ENCODE results near the gene LMNA.

Gene LMNA

GRCh38 chr1:156144742-156145141, 30.2 kb downstream of the LMNA start:
- no peaks in the 10 kb centered on the region for H3K79me2 ChIP-seq (ENCODE audit: insufficient read depth, low read length)
- H3K36me3 ChIP-seq (ENCODE audit: insufficient read depth, low read length) = no peaks in the 10 kb centered on the region
- TF ChIP-seq CTCF (IDR thresholded peaks at IDR 0.05; ENCODE audit: borderline replicate concordance, extremely low read depth, low read length, poor library complexity, severe bottlenecking) (no peak), EZH2 (IDR thresholded peaks at IDR 0.05; ENCODE audit: borderline replicate concordance, low read depth, low read length, severe bottlenecking) (no peak)
- no peak overlapping the region for H3K4me3 ChIP-seq (ENCODE audit: low read depth in 1 of 2, low read length in 2 of 2)
- H4K20me1 ChIP-seq (ENCODE audit: insufficient read depth, low read length) = no peaks in the 10 kb centered on the region
- no peak overlapping the region for H2AFZ ChIP-seq (ENCODE audit: low read depth, low read length)
- H3K4me1 ChIP-seq (ENCODE audit: insufficient read depth, low read length) = no peaks in the 10 kb centered on the region
- no peak overlapping the region for H3K4me2 ChIP-seq (ENCODE audit: insufficient read depth, low read length)
- H3K9ac ChIP-seq (ENCODE audit: low read depth, low read length) = no peak overlapping the region
- H3K9me3 ChIP-seq (ENCODE audit: insufficient read depth, low read length, severe bottlenecking) = no peaks in the 10 kb centered on the region
- DNase-seq (no peak), ATAC-seq (ENCODE audit: insufficient read depth, low read depth) (no peak)
- peaks cover 5% of the 10 kb centered on the region for H3K27me3 ChIP-seq (ENCODE audit: insufficient read depth, low read length, poor library complexity)
- no peak overlapping the region for H3K27ac ChIP-seq (ENCODE audit: low read length)

GRCh38 chr1:156145650-156146019, 31.1 kb downstream of the LMNA start:
- no peak overlapping the region for H2AFZ ChIP-seq (ENCODE audit: low read depth, low read length)
- DNase-seq (no peak), ATAC-seq (ENCODE audit: insufficient read depth, low read depth) (no peak)
- no peaks in the 10 kb centered on the region for H3K79me2 ChIP-seq (ENCODE audit: insufficient read depth, low read length)
- no peaks in the 10 kb centered on the region for H3K9me3 ChIP-seq (ENCODE audit: insufficient read depth, low read length, severe bottlenecking)
- no peaks in the 10 kb centered on the region for H4K20me1 ChIP-seq (ENCODE audit: insufficient read depth, low read length)
- no peaks in the 10 kb centered on the region for H3K36me3 ChIP-seq (ENCODE audit: insufficient read depth, low read length)
- H3K4me1 ChIP-seq (ENCODE audit: insufficient read depth, low read length) = no peaks in the 10 kb centered on the region
- no peak for TF ChIP-seq CTCF (IDR thresholded peaks at IDR 0.05; ENCODE audit: borderline replicate concordance, extremely low read depth, low read length, poor library complexity, severe bottlenecking)
- H3K4me3 ChIP-seq (ENCODE audit: low read depth in 1 of 2, low read length in 2 of 2) = no peak overlapping the region
- no peak overlapping the region for H3K27ac ChIP-seq (ENCODE audit: low read length)
- H3K4me2 ChIP-seq (ENCODE audit: insufficient read depth, low read length) = no peak overlapping the region
- H3K27me3 ChIP-seq (ENCODE audit: insufficient read depth, low read length, poor library complexity) = peaks cover 5% of the 10 kb centered on the region
- no peak overlapping the region for H3K9ac ChIP-seq (ENCODE audit: low read depth, low read length)

GRCh38 chr1:156146020-156146768, 31.7 kb downstream of the LMNA start:
- Histone ChIP-seq H3K4me3 (ENCODE audit: low read depth in 1 of 2, low read length in 2 of 2) (no peak overlapping the region), H2AFZ (ENCODE audit: low read depth, low read length) (no peak overlapping the region), H3K27ac (ENCODE audit: low read length) (no peak overlapping the region), H3K79me2 (ENCODE audit: insufficient read depth, low read length) (no peaks in the 10 kb centered on the region), H3K4me2 (ENCODE audit: insufficient read depth, low read length) (no peak overlapping the region), H3K27me3 (ENCODE audit: insufficient read depth, low read length, poor library complexity) (peaks cover 5% of the 10 kb centered on the region), H3K9me3 (ENCODE audit: insufficient read depth, low read length, severe bottlenecking) (no peaks in the 10 kb centered on the region), H3K4me1 (ENCODE audit: insufficient read depth, low read length) (no peaks in the 10 kb centered on the region), H4K20me1 (ENCODE audit: insufficient read depth, low read length) (no peaks in the 10 kb centered on the region), H3K9ac (ENCODE audit: low read depth, low read length) (no peak overlapping the region), H3K36me3 (ENCODE audit: insufficient read depth, low read length) (no peaks in the 10 kb centered on the region)
- ATAC-seq (ENCODE audit: insufficient read depth, low read depth) = peak; percentile 85
- TF ChIP-seq CTCF (IDR thresholded peaks at IDR 0.05; ENCODE audit: borderline replicate concordance, extremely low read depth, low read length, poor library complexity, severe bottlenecking) (peak; percentile 68), EZH2 (IDR thresholded peaks at IDR 0.05; ENCODE audit: borderline replicate concordance, low read depth, low read length, severe bottlenecking) (no peak)
- DNase-seq = peak; percentile 40

Data from DND-41 (cell line).